Right atrium auricular region (tissue), 2 donors: ENCODE results near the gene DNMBP. TPM values are rescaled to one million over a fixed set of nuclear protein-coding genes. Genes with fewer than 3 reads are reported as not detected.
"Not testable (repeated sequence)": the region's sequence is repeated elsewhere in the genome, so short reads cannot be mapped to it uniquely, and the experiment has no call there.

Experiments
- DNase-seq: peaks from one replicate; pipeline ENCODE4 v3.0.0-alpha.2; 2019; ENCODE audit warnings: low spot score
- H3K27ac ChIP-seq, 2 donors: fragments of 200-600 bp; sonication (generic); 1 replicate in 1 of 2; 2 replicates in 1 of 2; pipeline ENCODE4 v1.5.1; 2016 to 2019
- H3K27me3 ChIP-seq, 2 donors: fragments of 200-600 bp; sonication (generic); one replicate each; pipeline versions ENCODE4 v1.5.1 to v1.6.0; 2017 to 2019
- H3K36me3 ChIP-seq: fragments of 200-600 bp; sonication (generic); one replicate; pipeline ENCODE4 v1.5.1; 2016
- H3K4me1 ChIP-seq, 2 donors: fragments of 200-600 bp; sonication (generic); one replicate each; pipeline versions ENCODE4 v1.5.1 to v1.6.0; 2017 to 2019
- H3K4me3 ChIP-seq, 2 donors: fragments of 200-600 bp; sonication (generic); 1 replicate in 1 of 2; 2 replicates in 1 of 2; pipeline ENCODE4 v1.5.1; 2017 to 2019; ENCODE audit warnings: mild to moderate bottlenecking in 1 of 2, moderate library complexity in 1 of 2
- H3K9me3 ChIP-seq, 2 donors: fragments of 200-600 bp; sonication (generic); one replicate each; pipeline ENCODE4 v1.5.1; 2019
- total RNA-seq, 2 donors: library from RNA; depleted of rRNA; stranded (reverse); fragments of >200 nt; gene quantifications; one replicate each; pipeline ENCODE4 v1.1.0, GENCODE V29; 2016
- TF ChIP-seq, protein P1 (sequence below), 2 donors: fragments of 200-600 bp; sonication (generic); IDR thresholded peaks; one replicate each; pipeline ENCODE4 v1.5.1; 2019; ENCODE audit warnings: antibody characterized with exemption in 2 of 2

Gene DNMBP
- total RNA-seq, 2 donors from 2014 or later, result 5.8 to 8.2 TPM

DNA sequence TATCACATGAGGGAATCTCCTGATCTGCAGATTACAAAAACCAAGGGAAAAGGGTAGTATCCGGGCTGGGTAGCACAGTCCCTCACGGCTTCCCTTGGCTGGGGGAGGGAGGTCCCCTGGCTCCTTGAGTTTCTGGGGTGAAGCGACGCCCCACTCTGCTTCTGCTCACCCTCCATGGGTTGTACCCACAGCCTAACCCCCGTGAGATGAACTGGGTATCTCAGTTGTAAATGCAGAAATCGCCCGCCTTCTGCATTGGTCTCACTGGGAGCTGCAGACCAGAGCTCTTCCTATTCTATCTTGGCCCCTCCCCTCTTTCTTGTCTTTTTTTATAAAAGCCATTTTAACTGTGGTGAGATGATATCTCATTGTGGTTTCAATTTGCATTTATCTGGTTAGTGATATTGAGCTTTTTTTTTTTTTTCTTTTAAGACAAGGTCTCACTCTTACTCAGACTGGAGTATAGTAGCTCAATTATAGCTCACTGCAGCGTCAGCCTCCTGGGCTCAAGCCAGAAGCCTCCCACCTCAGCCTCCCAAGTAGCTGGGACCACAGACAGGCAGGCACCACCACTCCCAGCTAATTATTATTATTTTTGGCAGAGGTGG lies 139.5 kb downstream of the DNMBP start:
- TF ChIP-seq, protein P1, sequence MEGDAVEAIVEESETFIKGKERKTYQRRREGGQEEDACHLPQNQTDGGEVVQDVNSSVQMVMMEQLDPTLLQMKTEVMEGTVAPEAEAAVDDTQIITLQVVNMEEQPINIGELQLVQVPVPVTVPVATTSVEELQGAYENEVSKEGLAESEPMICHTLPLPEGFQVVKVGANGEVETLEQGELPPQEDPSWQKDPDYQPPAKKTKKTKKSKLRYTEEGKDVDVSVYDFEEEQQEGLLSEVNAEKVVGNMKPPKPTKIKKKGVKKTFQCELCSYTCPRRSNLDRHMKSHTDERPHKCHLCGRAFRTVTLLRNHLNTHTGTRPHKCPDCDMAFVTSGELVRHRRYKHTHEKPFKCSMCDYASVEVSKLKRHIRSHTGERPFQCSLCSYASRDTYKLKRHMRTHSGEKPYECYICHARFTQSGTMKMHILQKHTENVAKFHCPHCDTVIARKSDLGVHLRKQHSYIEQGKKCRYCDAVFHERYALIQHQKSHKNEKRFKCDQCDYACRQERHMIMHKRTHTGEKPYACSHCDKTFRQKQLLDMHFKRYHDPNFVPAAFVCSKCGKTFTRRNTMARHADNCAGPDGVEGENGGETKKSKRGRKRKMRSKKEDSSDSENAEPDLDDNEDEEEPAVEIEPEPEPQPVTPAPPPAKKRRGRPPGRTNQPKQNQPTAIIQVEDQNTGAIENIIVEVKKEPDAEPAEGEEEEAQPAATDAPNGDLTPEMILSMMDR (IDR thresholded peaks at IDR 0.05), result no peak

DNA sequence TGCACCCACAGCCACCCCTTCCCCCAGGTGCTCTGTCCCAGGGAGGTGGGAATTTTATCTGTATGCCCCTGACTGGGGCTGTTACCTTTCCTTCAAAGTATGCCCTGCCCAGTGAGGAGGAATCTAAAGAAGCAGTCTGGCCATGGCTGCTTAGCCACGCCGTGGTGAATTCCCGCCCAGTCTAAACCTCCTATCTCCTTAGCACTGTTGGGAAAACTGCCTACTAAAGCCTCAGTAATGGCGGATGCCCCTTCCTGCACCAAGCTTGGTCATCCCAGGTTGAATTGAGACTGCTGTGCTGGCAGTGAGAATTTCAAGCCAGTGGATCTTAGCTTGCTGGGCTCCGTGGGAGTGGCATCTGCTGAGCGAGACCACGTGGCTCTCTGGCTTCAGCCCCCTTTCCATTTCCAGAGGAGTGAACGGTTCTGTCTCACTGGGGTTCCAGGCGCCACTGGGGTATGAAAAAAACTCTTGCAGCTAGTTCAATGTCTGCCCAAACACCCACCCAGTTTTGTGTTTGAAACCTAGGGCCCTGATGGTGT lies 140.1 kb downstream of the DNMBP start:
- no peak for DNase-seq
- no peaks in the 10 kb centered on the region for H3K4me1 ChIP-seq
- H3K36me3 ChIP-seq, result no peaks in the 10 kb centered on the region
- no peak overlapping the region for H3K27ac ChIP-seq
- no peaks in the 10 kb centered on the region for H3K27me3 ChIP-seq
- TF ChIP-seq, protein P1 (IDR thresholded peaks at IDR 0.05), result no peak
- peaks cover 0 to 10% of the 10 kb centered on the region in 2 donors for H3K9me3 ChIP-seq
- no peak overlapping the region for H3K4me3 ChIP-seq

More for the DNA sequence above, 139.5 kb downstream of the DNMBP start:
- DNase-seq, result no peak
- H3K9me3 ChIP-seq, result peaks cover 0 to 10% of the 10 kb centered on the region in 2 donors
- H3K4me3 ChIP-seq, result no peak overlapping the region
- H3K36me3 ChIP-seq, result no peaks in the 10 kb centered on the region
- H3K27me3 ChIP-seq, result no peaks in the 10 kb centered on the region
- H3K27ac ChIP-seq, result no peak overlapping the region
- no peaks in the 10 kb centered on the region for H3K4me1 ChIP-seq

DNA sequence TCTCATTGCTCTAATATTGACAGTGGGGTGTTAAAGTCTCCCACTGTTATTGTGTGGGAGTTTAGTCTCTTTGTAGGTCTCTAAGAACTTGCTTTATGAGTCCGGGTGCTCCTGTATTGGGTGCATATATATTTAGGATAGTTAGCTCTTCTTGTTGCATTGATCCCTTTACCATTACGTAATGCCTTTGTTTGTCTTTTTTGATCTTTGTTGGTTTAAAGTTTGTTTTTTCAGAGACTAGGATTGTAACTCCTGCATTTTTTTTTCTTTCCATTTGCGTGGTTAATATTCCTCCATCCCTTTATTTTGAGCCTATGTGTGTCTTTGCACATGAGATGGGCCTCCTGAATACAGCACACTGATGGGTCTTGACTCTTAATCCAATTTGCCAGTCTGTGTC lies 142.5 kb downstream of the DNMBP start:
- not testable (repeated sequence) for H3K27me3 ChIP-seq, H3K9me3 ChIP-seq, H3K27ac ChIP-seq, H3K4me1 ChIP-seq, H3K4me3 ChIP-seq, DNase-seq, H3K36me3 ChIP-seq

DNA sequence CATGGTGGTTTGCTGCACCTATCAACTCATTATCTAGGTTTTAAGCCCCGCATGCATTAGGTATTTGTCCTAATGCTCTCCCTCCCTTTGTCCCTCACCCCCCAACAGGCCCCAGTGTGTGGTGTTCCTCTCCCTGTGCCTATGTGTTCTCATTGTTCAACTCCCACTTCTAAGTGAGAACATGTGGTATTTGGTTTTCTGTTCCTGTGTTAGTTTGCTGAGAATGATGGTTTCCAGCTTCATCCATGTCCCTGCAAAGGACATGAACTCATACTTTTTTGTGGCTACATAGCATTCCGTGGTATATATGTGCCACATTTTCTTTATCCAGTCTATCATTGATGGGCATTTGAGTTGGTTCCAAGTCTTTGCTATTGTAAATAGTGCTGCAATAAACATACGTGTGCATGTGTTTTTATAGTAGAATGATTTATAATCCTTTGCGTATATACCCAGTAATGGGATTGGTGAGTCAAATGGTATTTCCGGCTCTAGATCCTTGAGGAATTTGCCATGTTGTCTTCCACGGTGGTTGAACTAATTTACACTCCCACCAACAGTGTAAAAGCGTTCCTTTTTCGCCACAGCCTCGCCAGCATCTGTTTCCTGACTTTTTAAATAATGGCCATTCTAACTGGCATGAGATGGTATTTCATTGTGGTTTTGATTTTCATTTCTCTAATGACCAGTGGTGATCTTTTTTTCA lies 146.1 kb downstream of the DNMBP start:
- not testable (repeated sequence) for H3K4me3 ChIP-seq, H3K9me3 ChIP-seq, DNase-seq, H3K4me1 ChIP-seq, H3K27me3 ChIP-seq, H3K36me3 ChIP-seq, H3K27ac ChIP-seq

DNA sequence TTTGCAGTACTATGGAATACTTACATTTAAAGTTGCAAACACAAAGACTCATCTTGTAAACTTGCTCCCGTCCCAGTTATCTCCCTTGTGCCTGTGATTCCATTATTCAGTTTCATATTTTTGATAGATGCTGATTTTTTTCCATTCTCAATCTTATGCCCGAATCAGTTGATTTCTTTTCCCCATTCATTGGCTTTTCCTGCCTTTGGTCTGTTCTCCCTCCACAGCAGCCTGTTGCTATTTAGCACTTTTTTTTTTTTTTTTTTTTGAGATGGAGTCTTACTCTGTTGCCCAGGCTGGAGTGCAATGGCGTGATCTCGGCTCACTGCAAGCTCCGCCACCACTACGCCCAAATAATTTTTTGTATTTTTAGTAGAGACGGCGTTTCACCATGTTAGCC lies 149.3 kb downstream of the DNMBP start:
- DNase-seq, result no peak
- Histone ChIP-seq H3K27ac (no peak overlapping the region), H3K36me3 (no peaks in the 10 kb centered on the region), H3K27me3 (no peaks in the 10 kb centered on the region), H3K4me3 (no peak overlapping the region), H3K9me3 (no peaks in the 10 kb centered on the region), H3K4me1 (no peaks in the 10 kb centered on the region)
- TF ChIP-seq, protein P1 (IDR thresholded peaks at IDR 0.05), result no peak

DNA sequence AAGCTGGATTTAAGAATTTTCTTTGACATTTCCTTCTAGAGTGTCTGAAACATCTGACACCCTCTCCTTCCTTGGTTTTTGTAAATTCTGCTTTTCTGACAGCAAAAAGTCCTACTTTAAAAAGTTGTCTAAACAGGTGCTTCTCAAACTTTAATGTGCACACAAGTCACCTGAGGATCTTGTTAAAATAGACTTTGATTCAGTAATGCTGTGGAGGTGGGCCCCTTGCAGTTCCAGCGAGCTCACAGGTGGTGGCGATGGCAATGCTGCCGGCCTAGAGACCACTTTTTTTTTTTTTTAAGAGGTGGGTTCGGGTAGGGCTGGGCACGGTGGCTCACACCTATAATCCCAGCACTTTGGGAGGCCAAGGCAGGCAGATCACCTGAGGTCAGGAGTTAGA lies 150.2 kb downstream of the DNMBP start:
- Histone ChIP-seq H3K36me3 (no peaks in the 10 kb centered on the region), H3K27me3 (no peaks in the 10 kb centered on the region), H3K27ac (no peak overlapping the region), H3K9me3 (no peaks in the 10 kb centered on the region), H3K4me3 (no peak overlapping the region), H3K4me1 (no peaks in the 10 kb centered on the region)
- TF ChIP-seq, protein P1 (IDR thresholded peaks at IDR 0.05), result no peak
- DNase-seq, result no peak
